CD4-positive, alpha-beta T cell treated with Interleukin-15 for 1 hour (primary cell): ENCODE data around the gene FAM217B.
"Not testable (repeated sequence)": the region's sequence is repeated elsewhere in the genome, so short reads cannot be mapped to it uniquely, and the experiment has no call there.

Experiments
- DNase-seq: peaks from one replicate; pipeline ENCODE4 v3.0.0-alpha.2; 2020

Gene FAM217B

GRCh38 chr20:59939052-59939878 is 924 bp upstream of the FAM217B start:
- no peak for DNase-seq

GRCh38 chr20:59939879-59940128 is 385 bp upstream of the FAM217B start:
- DNase-seq: no peak

GRCh38 chr20:59940956-59941294 is 736 bp downstream of the FAM217B start:
- DNase-seq: no peak

GRCh38 chr20:59942245-59942644 is 2.1 kb downstream of the FAM217B start:
- DNase-seq: no peak

- DNase-seq: no peak
These were observed 4.5 kb downstream of the FAM217B start for GRCh38 chr20:59944726-59945125.

GRCh38 chr20:59945175-59945574 is 5.0 kb downstream of the FAM217B start:
- DNase-seq: no peak

GRCh38 chr20:59945731-59946130 is 5.5 kb downstream of the FAM217B start:
- DNase-seq: no peak

- DNase-seq: no peak
These were observed 7.2 kb downstream of the FAM217B start for GRCh38 chr20:59947376-59947775.

GRCh38 chr20:59948212-59948611 is 8.0 kb downstream of the FAM217B start:
- no peak for DNase-seq

GRCh38 chr20:59948828-59949720 is 8.9 kb downstream of the FAM217B start:
- no peak for DNase-seq

GRCh38 chr20:59949911-59950310 is 9.7 kb downstream of the FAM217B start:
- DNase-seq: no peak

GRCh38 chr20:59954718-59955117 is 14.5 kb downstream of the FAM217B start:
- no peak for DNase-seq

- no peak for DNase-seq
These were observed 15.1 kb downstream of the FAM217B start for GRCh38 chr20:59955131-59955796.

GRCh38 chr20:59957568-59957967 is 17.4 kb downstream of the FAM217B start:
- DNase-seq: not testable (repeated sequence)

- no peak for DNase-seq
These were observed 17.9 kb downstream of the FAM217B start, which contains the start of gene CDH26 for GRCh38 chr20:59958123-59958522. TSS of gene CDH26 (plus strand) at chr20:59958423. CDS start at chr20:59958727, 304 bp downstream.

GRCh38 chr20:59958626-59959025 is 18.4 kb downstream of the FAM217B start:
- no peak for DNase-seq

GRCh38 chr20:59961423-59961822 is 21.2 kb downstream of the FAM217B start:
- no peak for DNase-seq

GRCh38 chr20:59962155-59962554 is 22.0 kb downstream of the FAM217B start:
- DNase-seq: no peak

GRCh38 chr20:59966428-59966827 is 26.2 kb downstream of the FAM217B start:
- no peak for DNase-seq

- DNase-seq: no peak
These were observed 31.2 kb downstream of the FAM217B start for GRCh38 chr20:59971428-59971827.

- DNase-seq: no peak
These were observed 32.0 kb downstream of the FAM217B start for GRCh38 chr20:59972037-59972801.

GRCh38 chr20:59976156-59976782 is 36.1 kb downstream of the FAM217B start:
- DNase-seq: no peak
